ENCODE measurements around the gene ACSM5.
"Not testable (repeated sequence)": the region's sequence is repeated elsewhere in the genome, so short reads cannot be mapped to it uniquely, and the experiment has no call there.

Gene ACSM5

DNA sequence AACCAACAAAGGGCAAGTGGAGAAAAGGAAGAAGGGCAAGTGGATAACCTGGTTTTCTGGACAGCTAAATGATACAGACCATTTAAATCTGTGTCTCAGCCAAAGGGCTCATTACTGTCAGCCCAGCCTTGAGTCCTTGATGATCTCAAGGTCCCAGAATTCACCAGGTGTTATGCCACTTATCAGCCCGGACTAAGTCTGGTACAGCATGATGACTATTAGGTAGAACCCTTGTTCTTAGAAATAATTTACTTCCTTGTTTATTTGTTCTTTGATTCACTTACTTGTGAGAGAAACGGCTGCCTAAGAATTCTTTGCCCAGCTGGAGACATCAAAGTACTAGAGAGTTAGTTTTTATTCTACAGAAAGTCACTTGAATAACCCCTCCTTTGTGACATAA is 8.3 kb upstream of the ACSM5 start:
- DNase-seq: no peak

GRCh38 chr16:20401475-20402016 is 7.8 kb upstream of the ACSM5 start:
- no peak for DNase-seq

- no peak for DNase-seq
Measured at GRCh38 chr16:20402651-20403050, 6.7 kb upstream of the ACSM5 start.

GRCh38 chr16:20404637-20405036 is 4.7 kb upstream of the ACSM5 start, which contains the start of gene PDILT:
Gene PDILT (minus strand): TSS chr16:20404737. CDS start chr16:20399300, 5,437 bp downstream.
- DNase-seq: no peak

DNA sequence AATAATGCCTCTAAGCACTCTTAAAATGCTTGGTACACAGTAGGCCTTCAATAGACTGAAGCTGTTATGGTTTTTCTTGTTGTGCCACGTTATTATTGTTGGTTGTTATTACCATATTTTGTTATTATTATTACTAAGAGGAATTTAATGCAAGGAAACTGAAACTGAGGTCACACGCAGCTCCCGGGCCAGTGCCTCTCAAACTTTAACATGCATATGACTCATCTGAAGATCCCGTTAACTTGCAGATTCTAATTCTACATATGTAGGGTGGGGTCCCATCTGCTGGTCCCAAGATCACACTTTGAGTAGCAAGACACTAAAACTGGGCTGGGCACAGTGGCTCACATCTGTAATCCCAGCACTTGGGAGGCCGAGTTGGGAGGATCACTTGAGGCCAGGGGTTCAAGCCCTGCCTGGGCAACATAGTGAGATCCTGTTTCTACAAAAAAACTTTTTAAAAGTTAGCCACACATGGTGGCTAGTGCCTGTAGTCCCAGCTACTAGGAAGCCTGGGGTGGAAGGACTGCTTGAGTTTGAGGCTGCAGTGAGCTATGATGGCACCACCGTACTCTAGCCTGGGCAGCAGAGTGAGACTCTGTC is 888 bp downstream of the ACSM5 start:
- DNase-seq: no peak

DNA sequence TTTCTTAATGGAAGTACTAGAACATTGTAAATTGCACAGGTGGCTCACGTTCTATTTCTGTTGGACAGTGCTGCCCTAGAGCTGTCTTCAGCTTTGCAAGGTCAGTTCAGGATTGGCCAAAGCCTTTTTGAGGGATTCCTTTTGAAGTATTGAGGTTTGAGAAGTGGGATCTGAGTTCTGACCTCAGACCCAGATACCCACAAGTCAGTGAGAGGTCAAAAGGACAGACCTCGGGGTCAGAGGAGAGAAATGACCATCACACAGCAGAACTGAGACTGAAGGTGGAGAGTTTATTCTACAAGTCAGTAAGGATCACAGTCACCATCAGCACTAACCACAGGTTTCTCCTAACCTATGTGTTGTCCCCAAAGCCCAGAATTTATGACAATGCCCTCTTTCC is 1.7 kb downstream of the ACSM5 start:
- no peak for DNase-seq

- no peak for DNase-seq
Measured at GRCh38 chr16:20415541-20415940, 6.2 kb downstream of the ACSM5 start.

GRCh38 chr16:20419093-20419492 is 9.8 kb downstream of the ACSM5 start:
- not testable (repeated sequence) for DNase-seq

- DNase-seq: not testable (repeated sequence)
Measured at GRCh38 chr16:20421748-20422147, 12.4 kb downstream of the ACSM5 start.

GRCh38 chr16:20423772-20424128 is 14.4 kb downstream of the ACSM5 start:
- not testable (repeated sequence) for DNase-seq

- no peak for DNase-seq
Measured at GRCh38 chr16:20424129-20424866, 15.0 kb downstream of the ACSM5 start.

- DNase-seq: not testable (repeated sequence)
Measured at GRCh38 chr16:20427401-20427797, 18.1 kb downstream of the ACSM5 start.

DNA sequence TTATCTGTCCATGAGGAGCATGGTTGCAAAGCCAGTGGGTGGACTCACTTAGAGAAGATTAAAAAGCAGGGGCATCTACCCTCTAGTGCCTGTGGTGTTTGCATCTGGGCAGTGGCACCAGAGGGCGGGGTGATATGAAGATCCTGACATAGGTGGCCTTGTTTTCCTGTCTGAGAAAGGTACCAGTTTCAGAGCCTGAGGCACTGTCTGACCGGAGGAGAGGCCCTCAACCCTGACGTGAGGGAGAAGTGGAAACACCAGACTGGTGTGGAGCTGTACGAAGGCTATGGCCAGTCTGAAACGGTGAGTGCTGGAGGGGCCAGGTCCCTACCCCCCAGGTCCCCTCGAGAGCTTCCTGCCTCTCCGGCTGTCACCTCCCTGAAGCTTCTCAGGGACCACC is 20.2 kb downstream of the ACSM5 start:
- not testable (repeated sequence) for DNase-seq

- not testable (repeated sequence) for DNase-seq
Measured at GRCh38 chr16:20430480-20430879, 21.1 kb downstream of the ACSM5 start.

- no peak for DNase-seq
Measured at GRCh38 chr16:20430948-20431347, 21.6 kb downstream of the ACSM5 start.

- DNase-seq: not testable (repeated sequence)
Measured at GRCh38 chr16:20438950-20439349, 29.6 kb downstream of the ACSM5 start.

- not testable (repeated sequence) for DNase-seq
Measured at GRCh38 chr16:20439820-20440231, 30.5 kb downstream of the ACSM5 start.

- not testable (repeated sequence) for DNase-seq
Measured at GRCh38 chr16:20440731-20441130, 31.4 kb downstream of the ACSM5 start.

- DNase-seq: no peak
Measured at GRCh38 chr16:20441191-20441590, 31.9 kb downstream of the ACSM5 start.

- DNase-seq: not testable (repeated sequence)
Measured at GRCh38 chr16:20441859-20442258, 32.5 kb downstream of the ACSM5 start.

GRCh38 chr16:20446652-20447393 is 37.5 kb downstream of the ACSM5 start:
- not testable (repeated sequence) for DNase-seq

GRCh38 chr16:20451364-20451763 is 42.0 kb downstream of the ACSM5 start, which contains the start of gene ACSM2A:
Gene ACSM2A (plus strand): TSS chr16:20451521. CDS start chr16:20460115, 8,594 bp downstream.
- DNase-seq: not testable (repeated sequence)

DNA sequence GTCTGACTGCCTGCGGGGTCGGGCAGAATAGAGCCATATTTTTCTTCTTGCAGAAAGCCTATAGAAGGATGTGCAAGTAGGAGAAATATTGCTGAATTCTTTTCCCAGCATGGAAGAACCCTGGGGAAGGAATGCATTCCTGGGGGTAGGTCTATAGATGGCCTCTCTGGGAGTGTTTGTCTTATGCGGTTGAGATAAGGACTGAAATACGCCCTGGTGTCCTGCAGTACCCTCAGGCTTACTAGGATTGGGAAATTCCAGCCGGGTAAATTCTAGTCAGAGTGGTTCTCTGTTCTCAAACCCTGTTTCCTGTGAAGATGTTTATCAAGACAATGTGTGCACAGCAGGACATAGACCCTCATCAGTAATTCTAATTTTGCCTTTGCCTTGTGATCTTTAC is 44.3 kb downstream of the ACSM5 start:
- DNase-seq: not testable (repeated sequence)
